IPS-20b (cell line): ENCODE results near the gene NT5DC3.

Experiments used
- H3K27ac ChIP-seq: one replicate; pipeline ENCODE4 v1.5.1; 2013; ENCODE audit warnings: low read length
- H3K27me3 ChIP-seq: 2 replicates; pipeline ENCODE4 v1.6.1; 2013; ENCODE audit warnings: mild to moderate bottlenecking, low read length, inconsistent platforms; ENCODE audit not compliant: insufficient read depth
- H3K36me3 ChIP-seq: 2 replicates; pipeline ENCODE4 v1.6.1; 2013; ENCODE audit warnings: low read depth, mild to moderate bottlenecking, inconsistent platforms, low read length, moderate library complexity; ENCODE audit not compliant: insufficient read depth
- H3K4me1 ChIP-seq: 2 replicates; pipeline ENCODE4 v1.6.1; 2013; ENCODE audit warnings: mild to moderate bottlenecking, control low read depth, inconsistent platforms, low read length, moderate library complexity; ENCODE audit not compliant: insufficient read depth
- H3K4me3 ChIP-seq: 2 replicates; pipeline ENCODE4 v1.5.1; 2013; ENCODE audit warnings: mild to moderate bottlenecking, low read length, inconsistent platforms
- H3K9ac ChIP-seq: 2 replicates; pipeline ENCODE4 v1.6.1; 2013; ENCODE audit warnings: low read depth, mild to moderate bottlenecking, inconsistent platforms, low read length, moderate library complexity
- H3K9me3 ChIP-seq: 2 replicates; pipeline ENCODE4 v1.6.1; 2013; ENCODE audit warnings: mild to moderate bottlenecking, low read depth, low read length, inconsistent platforms; ENCODE audit not compliant: insufficient read depth

The NT5DC3 gene

DNA sequence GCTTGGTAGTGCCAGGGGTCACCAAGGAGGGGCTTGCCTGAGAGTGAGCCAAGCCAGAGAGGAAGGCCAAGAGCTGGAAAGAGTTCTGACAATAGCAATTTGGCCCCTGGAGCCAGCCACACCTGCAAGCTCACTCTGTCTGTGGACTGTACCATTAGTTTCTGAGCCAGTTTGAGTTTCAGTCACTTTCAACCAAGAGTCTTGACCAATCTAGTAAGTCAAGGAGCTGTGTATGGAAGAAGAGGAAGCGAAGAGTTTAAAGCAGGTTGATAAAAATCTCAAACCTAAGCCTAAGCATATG is 38.5 kb downstream of the NT5DC3 start:
- no peaks in the 10 kb centered on the region; the same call in 1 of the 2 replicates for H3K4me1 ChIP-seq
- H3K36me3 ChIP-seq, result peaks cover 19% of the 10 kb centered on the region; the same call in 1 of the 2 replicates
- no peak overlapping the region for H3K9ac ChIP-seq
- H3K4me3 ChIP-seq, result no peak overlapping the region
- H3K27me3 ChIP-seq, result no peaks in the 10 kb centered on the region
- no peaks in the 10 kb centered on the region for H3K9me3 ChIP-seq
- H3K27ac ChIP-seq, result no peak overlapping the region

DNA sequence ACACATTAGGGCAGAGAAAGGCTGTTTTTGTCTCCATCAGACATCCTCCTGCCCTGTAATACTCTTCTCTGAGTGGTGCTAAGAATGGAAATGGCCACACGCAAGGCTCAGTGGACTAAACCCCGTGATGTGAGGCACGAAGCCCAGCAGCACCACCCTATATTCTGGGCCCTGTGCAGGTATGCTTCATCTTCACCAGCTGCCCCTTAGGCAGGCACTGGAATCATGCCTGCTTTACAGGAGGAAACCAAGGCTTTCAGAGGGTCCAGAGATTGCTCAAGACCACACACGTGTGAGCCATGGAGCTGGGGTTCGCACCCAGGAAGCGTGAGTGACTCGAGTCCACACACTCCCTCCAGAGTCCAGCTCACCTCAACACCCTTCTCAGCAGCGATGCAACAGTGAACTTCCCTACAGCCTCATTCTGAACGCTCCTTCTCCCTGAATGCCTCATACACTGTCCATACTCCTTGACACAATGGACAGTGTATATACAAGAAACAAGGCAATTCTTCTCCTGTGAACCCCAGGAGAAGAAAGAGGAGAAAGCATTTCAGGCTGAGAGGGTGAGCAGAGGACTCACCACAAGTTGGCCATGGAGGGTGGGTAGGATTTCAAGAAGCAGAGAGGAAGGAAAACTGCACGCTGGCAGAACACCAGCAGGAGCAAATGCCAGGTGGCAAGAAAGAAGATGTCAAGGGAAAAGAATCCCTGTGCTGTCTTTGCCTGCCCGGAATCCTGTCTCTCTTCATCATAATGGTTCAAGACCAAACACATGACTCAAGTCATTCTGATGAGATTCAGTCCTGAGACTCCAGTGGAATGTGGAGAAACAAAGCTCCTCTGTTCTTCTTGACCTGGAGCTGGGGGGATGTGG is 39.1 kb downstream of the NT5DC3 start:
- Histone ChIP-seq H3K36me3 (peaks cover 19% of the 10 kb centered on the region; the same call in 1 of the 2 replicates), H3K27ac (no peak overlapping the region), H3K9ac (no peak overlapping the region), H3K9me3 (no peaks in the 10 kb centered on the region), H3K4me3 (no peak overlapping the region), H3K4me1 (no peaks in the 10 kb centered on the region; the same call in 1 of the 2 replicates), H3K27me3 (no peaks in the 10 kb centered on the region)

DNA sequence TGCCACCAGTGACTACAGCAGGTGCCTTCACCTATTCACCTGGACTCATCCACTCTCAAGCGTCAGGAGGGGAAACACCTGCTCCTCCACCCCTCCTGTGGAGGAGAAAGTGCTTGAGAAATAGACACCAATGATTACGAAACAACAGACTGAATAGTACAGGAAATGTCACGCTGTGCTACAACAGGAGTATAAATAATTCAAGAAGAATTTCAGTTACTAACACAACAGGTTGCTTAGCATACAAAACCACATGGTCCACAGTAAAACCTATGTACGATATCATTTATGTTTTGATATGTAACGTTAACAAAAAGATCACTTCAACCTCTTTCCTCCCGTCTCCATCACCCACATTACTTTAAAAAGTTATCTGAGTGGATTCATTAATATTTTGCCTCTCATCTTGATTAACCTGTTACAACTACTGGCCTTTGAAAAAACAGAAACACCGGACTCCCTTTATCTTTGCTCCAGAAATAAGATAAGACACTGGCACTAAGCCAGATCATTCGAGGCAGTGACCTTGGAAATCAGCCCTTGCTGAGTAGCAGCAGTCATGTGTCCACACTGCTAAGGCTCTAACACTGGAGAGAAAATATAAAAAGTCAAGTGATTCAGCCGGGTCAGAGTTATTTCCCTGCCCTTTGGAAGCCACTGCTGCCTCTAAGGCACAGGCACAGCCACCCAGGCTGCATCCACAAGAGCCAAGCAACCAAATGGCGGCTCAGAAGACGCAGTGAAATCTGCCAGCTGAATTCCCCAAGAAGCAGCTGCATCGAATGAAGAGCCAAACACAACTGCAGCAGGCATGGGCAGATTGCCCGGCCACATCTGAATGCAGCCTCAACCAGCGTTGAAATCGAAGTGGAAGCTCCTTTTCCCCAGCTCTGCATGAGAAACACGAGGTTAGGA is 40.9 kb downstream of the NT5DC3 start:
- Histone ChIP-seq H3K4me3 (no peak overlapping the region), H3K27ac (no peak overlapping the region)

DNA sequence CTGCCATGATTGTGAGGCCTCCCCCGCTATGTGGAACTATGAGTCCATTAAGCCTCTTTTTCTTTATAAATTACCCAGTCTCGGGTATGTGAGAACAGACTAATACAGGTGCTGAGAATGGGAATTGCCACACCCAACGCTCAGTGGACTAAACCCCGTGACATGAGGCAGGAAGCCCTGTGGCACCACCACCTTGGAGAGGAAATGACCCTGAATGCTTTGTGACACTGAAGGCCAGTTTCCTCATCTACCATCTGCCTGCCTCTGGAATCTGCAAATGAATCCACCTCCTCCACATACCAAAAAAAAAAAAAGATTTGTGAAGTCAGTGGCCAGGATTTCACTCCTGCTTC is 41.6 kb downstream of the NT5DC3 start:
- Histone ChIP-seq H3K27me3 (no peaks in the 10 kb centered on the region), H3K9me3 (no peaks in the 10 kb centered on the region), H3K4me1 (no peaks in the 10 kb centered on the region; the same call in 1 of the 2 replicates), H3K27ac (no peak overlapping the region), H3K9ac (no peak overlapping the region), H3K4me3 (no peak overlapping the region), H3K36me3 (peaks cover 32% of the 10 kb centered on the region)

More for the DNA sequence above, 40.9 kb downstream of the NT5DC3 start:
- Histone ChIP-seq H3K27me3 (no peaks in the 10 kb centered on the region), H3K9me3 (no peaks in the 10 kb centered on the region), H3K4me1 (no peaks in the 10 kb centered on the region; the same call in 1 of the 2 replicates), H3K9ac (no peak overlapping the region), H3K36me3 (peaks cover 30% of the 10 kb centered on the region)

DNA sequence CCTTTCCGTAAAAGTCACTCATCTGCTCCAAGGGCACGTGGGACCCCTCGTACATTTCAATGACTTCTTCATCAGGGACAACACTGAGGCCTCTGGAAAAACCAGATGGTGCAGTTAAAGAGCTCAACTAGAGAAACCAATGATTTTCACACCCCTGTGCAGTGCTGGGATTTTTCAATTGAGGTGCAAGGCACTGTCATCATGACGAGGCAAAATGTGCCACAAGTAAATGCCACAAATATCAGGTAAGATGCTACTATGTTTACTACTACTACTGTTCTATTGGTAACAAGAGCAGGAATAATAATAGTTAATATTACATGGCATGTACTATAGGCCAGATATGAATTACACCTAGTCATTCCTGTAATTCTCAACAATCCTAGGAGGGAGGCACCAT is 42.4 kb downstream of the NT5DC3 start:
- peaks cover 39% of the 10 kb centered on the region for H3K36me3 ChIP-seq
- no peaks in the 10 kb centered on the region for H3K27me3 ChIP-seq
- H3K27ac ChIP-seq, result no peak overlapping the region
- H3K4me3 ChIP-seq, result no peak overlapping the region
- H3K9me3 ChIP-seq, result no peaks in the 10 kb centered on the region
- H3K4me1 ChIP-seq, result no peaks in the 10 kb centered on the region; the same call in 1 of the 2 replicates
- no peak overlapping the region for H3K9ac ChIP-seq

DNA sequence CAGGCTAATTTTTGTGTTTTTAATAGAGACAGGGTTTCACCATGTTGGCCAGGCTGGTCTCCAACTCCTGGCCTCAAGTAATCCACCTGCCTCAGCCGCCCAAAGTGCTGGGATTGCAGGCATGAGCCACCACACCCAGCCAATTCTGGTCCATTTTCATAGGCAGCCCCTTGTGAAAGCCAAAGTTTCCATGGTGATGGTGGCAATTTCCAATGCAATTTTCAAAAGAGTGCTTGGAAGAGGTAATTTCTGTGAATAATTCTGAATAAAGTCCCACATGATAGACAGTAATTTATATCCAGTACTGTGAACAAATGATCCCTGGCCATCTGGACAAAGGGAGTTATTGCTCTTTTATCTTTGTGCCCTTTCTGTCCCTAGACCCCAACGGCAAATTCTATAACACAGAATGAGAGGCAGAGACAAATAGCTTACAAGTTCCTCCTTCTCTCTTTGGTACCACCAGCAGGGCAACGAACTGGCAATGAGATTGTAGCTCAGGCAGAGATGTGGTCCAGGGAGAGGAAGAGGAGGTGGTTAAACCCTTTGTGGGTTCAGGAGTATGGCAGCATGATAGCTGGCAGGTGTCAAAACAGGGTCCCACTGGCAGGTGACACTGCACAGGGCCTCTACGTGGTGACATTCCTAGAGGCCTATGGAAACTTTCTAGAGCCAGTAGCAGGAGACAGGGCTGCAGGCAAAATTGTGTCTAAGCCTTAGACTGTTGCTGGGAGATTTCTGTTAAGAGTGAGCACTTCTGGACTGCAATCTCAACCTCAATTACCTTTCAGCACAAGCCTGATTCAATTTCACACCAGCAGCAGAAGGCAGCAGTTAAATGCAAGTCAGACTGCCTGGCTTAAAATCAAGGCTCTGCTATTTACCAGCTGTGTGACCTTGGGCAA is 46.5 kb downstream of the NT5DC3 start:
- H3K4me1 ChIP-seq, result no peaks in the 10 kb centered on the region; the same call in 1 of the 2 replicates
- H3K27ac ChIP-seq, result no peak overlapping the region
- H3K4me3 ChIP-seq, result no peak overlapping the region
- no peaks in the 10 kb centered on the region for H3K9me3 ChIP-seq
- no peak overlapping the region for H3K9ac ChIP-seq
- H3K36me3 ChIP-seq, result peaks cover 50% of the 10 kb centered on the region
- no peaks in the 10 kb centered on the region for H3K27me3 ChIP-seq

DNA sequence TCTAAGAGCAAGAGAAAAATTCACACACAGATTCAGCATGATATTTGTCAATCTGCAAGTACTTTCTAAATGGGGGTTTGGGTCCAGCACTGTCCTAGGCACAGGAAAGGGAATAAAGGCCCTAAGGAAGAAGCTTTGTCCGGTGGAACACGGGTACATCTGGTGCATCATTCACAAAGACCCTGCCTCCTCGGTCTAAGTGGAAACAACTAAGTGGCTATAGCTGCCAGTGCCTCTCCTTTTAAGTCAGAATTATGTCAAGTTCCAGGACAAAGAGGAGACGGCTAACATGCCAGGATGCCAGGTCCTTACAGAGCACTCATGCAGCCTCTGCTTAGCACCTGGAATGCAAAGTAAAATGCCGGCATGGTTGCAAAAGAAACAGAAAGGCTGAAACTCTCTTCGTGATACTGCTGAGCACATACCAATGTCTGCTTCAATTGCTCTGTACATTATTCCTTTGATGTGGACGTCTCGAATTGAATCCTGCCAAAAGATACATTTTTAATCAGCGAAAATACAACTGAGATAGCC is 47.5 kb downstream of the NT5DC3 start:
- Histone ChIP-seq H3K9me3 (no peaks in the 10 kb centered on the region), H3K36me3 (peaks cover 49% of the 10 kb centered on the region), H3K27me3 (no peaks in the 10 kb centered on the region), H3K27ac (no peak overlapping the region), H3K9ac (no peak overlapping the region), H3K4me3 (no peak overlapping the region), H3K4me1 (no peaks in the 10 kb centered on the region)

DNA sequence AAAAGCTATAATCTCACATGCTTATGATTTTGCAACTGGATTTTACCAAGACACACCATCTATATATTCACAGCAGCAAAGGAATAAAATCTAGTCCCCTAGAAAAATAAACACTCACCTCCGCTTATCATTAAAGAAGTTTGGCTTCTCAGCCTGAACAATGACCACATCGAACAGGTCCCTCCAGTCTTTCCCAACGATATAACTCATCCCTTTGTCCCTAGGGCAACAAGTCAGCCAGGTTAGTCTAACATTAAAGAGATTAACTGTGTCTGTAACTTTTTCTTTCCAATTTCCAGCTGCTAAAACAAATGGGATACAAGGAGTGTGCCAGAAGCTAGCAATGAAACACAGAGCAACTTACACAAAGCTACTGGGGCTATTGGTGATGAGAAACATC is 48.0 kb downstream of the NT5DC3 start:
- H3K9ac ChIP-seq, result no peak overlapping the region
- no peaks in the 10 kb centered on the region for H3K4me1 ChIP-seq
- no peaks in the 10 kb centered on the region for H3K9me3 ChIP-seq
- no peaks in the 10 kb centered on the region for H3K27me3 ChIP-seq
- no peak overlapping the region for H3K4me3 ChIP-seq
- peaks cover 44% of the 10 kb centered on the region for H3K36me3 ChIP-seq
- no peak overlapping the region for H3K27ac ChIP-seq

DNA sequence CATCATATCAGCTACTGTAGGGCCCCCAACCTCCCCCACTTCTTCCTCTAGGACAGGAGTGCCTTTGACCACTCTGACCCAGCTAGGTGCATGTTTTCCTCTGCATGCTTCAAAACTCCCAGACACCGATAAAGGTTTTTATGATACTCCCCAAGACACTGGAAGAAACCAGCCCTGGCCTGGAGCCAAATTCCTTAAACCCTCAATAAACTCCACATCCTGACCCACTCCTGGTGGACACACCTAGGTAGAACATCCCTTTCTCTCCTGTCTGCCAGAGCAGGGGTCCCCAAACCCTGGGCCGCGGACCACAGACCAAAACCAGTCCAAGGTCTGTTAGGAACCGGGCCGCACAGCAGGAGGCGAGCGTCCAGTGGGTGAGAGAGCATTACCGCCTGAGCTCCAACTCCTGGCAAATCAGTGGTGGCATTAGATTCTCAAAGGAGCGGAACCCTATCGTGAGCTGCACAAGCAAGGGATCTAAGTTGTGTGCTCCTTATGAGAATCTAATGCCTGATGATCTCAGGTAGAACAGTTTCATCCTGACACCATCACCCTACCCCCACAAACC is 49.6 kb downstream of the NT5DC3 start:
- Histone ChIP-seq H3K27ac (no peak overlapping the region), H3K4me3 (no peak overlapping the region), H3K4me1 (no peaks in the 10 kb centered on the region), H3K9me3 (no peaks in the 10 kb centered on the region), H3K36me3 (peaks cover 36% of the 10 kb centered on the region), H3K9ac (no peak overlapping the region), H3K27me3 (no peaks in the 10 kb centered on the region)

DNA sequence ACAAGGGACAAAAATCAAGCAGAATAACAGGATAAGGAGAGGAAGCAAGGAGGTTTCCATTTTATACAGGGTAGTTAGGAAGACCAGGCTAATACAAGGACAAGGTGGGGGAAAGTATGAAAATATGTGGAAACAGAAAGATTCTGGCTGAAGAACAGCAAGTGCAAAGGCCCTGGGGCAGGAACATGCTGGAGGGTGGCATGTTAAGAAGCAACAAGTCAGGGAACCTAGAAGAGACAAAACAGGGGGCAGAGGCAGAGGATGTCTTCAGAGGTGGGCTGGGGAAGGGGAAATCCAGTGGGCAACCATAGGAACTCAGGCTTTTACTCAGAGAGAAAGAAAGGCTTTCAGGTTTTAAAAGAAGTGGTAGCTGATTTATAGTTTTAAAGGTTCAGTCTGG is 54.8 kb downstream of the NT5DC3 start:
- Histone ChIP-seq H3K27me3 (no peaks in the 10 kb centered on the region), H3K4me3 (no peak overlapping the region), H3K36me3 (peaks cover 41% of the 10 kb centered on the region; the same call in 1 of the 2 replicates), H3K9ac (no peak overlapping the region), H3K4me1 (no peaks in the 10 kb centered on the region), H3K27ac (no peak overlapping the region), H3K9me3 (no peaks in the 10 kb centered on the region)
